C4-2B (cell line): ENCODE data around the gene ADAMTS19.

Source experiments
- H3K27ac ChIP-seq: fragments of 450-650 bp; 2 replicates; pipeline ENCODE4 v1.5.1; 2017
- ZFX ChIP-seq: fragments of 450-650 bp; IDR thresholded peaks from 2 replicates; pipeline ENCODE4 v1.6.1; 2017
- TF ChIP-seq, protein P1 (sequence below): fragments of 450-650 bp; conservative IDR thresholded peaks from 2 replicates; pipeline ENCODE4 v1.5.1; 2017; ENCODE audit warnings: mild to moderate bottlenecking

The ADAMTS19 gene

DNA sequence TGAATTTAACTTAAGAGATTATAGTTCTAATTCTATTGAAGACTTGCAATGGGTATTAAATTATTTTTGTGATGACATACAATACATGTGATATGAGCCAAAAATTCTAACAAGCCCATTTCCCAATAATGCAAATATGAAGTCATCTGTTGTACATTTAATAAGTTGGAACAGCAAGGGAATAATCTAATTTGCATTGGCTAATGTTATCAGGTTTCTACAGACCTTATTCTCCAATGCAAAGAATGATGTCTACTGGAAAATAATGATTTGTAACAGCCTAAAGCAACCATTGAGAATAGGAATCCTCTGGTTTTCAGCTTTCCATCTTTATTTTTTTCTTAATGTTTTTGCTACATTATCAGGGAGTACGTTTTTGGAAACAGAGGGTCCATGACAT is 198.7 kb downstream of the ADAMTS19 start:
- no peak overlapping the region for H3K27ac ChIP-seq
- TF ChIP-seq, protein P1, sequence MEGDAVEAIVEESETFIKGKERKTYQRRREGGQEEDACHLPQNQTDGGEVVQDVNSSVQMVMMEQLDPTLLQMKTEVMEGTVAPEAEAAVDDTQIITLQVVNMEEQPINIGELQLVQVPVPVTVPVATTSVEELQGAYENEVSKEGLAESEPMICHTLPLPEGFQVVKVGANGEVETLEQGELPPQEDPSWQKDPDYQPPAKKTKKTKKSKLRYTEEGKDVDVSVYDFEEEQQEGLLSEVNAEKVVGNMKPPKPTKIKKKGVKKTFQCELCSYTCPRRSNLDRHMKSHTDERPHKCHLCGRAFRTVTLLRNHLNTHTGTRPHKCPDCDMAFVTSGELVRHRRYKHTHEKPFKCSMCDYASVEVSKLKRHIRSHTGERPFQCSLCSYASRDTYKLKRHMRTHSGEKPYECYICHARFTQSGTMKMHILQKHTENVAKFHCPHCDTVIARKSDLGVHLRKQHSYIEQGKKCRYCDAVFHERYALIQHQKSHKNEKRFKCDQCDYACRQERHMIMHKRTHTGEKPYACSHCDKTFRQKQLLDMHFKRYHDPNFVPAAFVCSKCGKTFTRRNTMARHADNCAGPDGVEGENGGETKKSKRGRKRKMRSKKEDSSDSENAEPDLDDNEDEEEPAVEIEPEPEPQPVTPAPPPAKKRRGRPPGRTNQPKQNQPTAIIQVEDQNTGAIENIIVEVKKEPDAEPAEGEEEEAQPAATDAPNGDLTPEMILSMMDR, result no peak
- no peak for TF ChIP-seq ZFX

DNA sequence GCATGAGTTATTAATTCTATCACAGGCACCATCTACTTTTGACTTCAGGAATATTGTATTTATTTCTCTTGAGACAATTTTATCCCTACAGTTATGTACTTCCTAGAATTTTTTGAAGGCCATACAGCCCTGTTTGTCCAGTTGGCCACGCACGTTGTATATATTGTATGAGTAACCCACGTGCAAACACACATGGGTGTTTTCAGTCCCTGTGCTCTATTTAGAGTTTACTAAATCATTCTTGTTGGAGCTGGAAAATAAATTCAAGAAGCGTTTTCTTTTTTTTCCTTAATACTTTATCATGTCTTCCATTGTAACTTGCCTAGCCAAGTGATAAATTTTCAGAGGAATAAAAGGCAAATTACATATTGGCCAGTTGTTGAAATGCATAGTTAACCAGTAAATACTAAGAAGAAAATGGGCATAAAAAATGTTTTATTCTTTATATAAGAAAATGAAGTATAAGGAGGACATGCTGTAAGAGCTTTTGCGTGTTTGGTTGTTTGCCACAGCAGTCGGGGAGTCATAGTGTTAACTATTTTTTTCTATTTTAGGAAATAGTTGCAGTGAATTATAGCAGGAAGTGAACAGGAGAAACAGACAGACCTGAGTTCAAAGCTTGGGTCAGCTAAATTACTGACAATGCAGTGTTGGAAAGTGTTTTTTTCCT is 201.4 kb downstream of the ADAMTS19 start:
- no peak overlapping the region for H3K27ac ChIP-seq
- TF ChIP-seq ZFX, result no peak
- TF ChIP-seq, protein P1, result no peak

DNA sequence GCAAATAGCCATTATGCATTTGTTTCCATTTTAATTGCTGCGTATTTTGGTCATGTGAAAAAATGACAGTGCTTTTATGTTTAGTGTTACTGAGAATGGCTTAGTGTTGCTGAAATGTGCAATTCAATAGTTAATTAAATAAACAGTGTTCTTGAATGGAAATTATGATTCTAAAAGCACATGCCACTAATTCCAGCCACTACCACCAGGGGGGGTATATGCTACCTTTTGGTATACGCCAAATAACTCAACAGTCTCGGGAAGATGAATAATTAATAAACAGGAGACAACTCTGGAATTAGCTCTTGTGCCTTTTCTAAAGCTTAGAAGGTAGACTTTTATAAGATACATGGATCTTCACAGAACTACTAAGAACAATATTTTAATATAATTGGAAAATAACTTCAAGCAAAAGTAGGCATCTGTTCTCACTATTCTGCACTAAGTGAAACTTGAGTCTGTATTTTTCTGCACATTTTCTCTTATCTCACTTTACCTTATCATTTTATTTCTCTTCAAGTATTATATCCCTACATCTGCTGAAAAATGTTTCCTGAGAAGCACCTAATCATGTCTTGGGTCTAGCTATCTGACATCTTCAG is 204.3 kb downstream of the ADAMTS19 start:
- H3K27ac ChIP-seq, result no peak overlapping the region
- no peak for TF ChIP-seq ZFX
- TF ChIP-seq, protein P1, result peak; percentile 93

DNA sequence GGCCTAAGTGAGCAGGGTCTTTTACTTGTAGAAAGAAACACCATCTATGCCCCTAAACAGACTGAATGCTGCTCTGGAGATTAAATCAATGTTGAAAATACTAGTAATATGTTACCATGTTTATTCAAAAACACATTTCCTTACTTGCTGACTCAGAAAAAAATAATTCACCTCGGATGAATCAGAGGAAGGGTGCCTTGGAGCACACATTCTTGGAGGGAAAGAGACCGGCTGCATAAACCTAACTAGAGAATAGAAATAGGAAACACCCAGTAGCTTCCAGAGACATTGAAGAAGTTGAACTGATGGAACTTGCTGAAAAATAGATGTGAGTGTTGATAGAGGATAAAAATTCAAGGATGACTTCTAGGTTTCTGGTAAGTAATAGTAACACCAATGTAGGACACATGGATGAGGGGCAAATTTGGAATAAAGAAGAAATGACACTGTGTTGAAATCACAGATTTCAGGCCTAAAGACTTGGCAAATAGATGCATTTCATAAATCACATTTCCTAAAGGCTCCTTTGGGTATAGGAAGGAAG is 210.9 kb downstream of the ADAMTS19 start:
- TF ChIP-seq, protein P1, result no peak
- no peak for TF ChIP-seq ZFX
- H3K27ac ChIP-seq, result no peak overlapping the region

DNA sequence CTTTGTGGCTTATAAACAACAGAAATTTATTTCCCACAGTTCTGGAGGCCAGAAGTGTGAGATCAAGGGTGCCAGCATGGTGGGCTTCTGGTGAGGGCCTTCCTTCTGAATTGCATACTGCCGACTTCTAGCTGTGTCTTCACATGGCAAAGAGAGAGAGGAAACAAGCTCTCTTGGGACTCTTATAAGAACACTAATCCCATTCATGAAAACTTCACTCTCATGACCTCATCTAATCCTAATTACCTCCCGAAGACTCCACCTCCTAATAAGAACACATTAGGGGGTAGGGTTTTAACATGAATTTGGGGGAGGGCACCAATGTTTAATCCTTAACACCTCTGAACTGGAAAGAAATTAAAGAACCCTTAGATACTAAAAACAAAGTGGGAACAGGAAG is 211.9 kb downstream of the ADAMTS19 start:
- no peak for TF ChIP-seq ZFX
- TF ChIP-seq, protein P1, result no peak
- H3K27ac ChIP-seq, result no peak overlapping the region

DNA sequence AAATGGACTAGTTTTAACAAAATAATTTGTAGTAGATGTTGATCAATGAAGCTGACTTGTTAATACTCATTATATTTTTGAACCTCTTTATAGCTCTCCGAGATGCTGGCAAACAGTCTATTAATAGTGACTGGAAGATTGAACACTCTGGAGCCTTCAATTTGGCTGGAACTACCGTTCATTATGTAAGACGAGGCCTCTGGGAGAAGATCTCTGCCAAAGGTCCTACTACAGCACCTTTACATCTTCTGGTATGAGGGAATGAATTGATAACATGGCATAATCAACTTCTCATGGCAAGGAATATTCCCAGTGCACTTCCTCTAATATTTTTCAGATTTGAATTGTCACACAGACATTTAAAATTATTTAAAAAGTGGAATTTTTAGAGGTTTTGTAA is 219.6 kb downstream of the ADAMTS19 start:
- H3K27ac ChIP-seq, result no peak overlapping the region
- TF ChIP-seq ZFX, result no peak
- TF ChIP-seq, protein P1, result no peak

DNA sequence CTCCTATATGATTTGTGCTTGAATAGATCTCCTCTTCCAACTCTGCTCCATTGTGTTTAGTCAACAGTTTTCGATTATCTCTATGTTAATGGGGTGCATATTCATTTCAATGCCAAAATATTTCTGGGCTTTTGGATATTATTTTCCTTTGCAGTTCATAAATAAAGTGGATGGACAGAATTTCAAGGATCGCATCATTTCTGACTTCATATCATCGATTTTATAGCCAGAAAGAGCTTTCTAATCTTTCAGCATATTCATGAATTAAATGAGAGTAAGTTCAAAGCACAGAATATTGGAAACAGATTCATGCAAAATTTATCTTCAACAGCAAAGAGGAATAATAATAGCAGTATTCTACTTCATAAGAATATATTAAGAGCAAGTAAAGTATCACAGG is 227.8 kb downstream of the ADAMTS19 start:
- H3K27ac ChIP-seq, result no peak overlapping the region
- TF ChIP-seq, protein P1, result no peak
- no peak for TF ChIP-seq ZFX
